ENCODE measurements around the gene CDK8.
"Not testable (repeated sequence)": the region's sequence is repeated elsewhere in the genome, so short reads cannot be mapped to it uniquely, and the experiment has no call there.

Gene CDK8

GRCh38 chr13:26254583-26255111 lies 718 bp downstream of the CDK8 start:
- DNase-seq: peak; percentile 36

DNA sequence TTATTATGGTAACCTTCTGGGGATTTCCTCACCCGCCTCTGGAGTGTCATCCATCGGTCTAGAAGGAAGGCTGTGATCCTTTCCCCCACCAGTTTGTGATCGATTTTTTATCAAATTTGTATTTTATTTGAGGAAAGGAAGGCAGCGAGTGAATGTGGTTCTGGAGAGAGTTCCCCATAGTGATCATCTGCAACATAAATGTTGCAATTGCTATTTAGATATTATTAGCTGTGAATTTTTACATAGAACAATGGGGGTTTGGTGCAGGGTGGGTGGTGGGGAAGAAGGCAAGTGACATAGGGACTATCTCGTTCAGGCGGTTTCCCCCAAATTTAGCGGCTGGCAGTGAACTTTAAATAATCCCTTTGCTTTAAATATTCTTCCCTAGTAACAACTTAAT lies 1.2 kb downstream of the CDK8 start:
- no peak for DNase-seq

DNA sequence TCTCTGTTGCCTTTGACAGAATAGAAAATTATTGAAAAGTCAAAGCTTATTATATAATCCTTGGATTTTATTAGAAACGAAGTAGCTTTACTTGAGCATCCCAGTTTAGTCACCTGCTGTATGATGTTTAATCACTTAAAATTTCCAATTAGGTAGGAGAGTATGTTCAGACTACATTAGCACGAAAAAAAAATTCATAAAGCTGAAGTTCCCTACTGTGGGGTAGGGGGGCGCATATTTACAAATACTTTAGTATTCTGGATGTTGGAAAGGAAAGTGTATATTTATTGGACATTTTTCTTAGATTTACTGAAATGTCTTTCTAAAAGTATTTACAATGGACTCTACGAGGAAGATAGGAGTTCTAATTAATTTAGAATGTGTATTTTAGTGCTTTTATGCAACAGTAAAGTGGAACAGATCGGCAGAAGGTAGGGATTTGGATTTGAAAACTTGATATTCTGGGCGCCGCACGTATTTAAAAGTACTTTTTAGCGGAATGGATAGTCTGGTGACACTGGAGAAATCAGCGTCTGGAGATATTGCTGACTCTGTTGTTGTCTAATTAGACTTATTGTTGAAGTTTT lies 1.9 kb downstream of the CDK8 start:
- no peak for DNase-seq

DNA sequence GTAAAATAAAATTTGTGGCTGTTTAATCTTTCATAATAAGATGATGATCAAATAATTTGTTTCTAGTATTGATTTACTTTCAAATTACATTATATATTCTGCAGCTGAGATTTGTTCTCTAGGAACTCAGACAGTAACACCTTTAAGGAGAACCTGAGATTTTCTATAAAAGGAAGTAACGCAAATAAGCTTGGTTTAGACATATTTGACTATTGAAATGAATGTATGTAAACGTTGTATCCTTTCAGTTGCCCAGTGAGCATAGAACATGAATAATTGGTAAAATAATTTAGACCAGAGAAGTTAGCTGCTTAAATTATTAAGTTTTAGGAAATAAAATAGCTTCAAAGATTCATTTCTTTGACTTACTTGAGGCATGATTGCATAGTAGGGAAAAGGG lies 3.1 kb downstream of the CDK8 start:
- no peak for DNase-seq

DNA sequence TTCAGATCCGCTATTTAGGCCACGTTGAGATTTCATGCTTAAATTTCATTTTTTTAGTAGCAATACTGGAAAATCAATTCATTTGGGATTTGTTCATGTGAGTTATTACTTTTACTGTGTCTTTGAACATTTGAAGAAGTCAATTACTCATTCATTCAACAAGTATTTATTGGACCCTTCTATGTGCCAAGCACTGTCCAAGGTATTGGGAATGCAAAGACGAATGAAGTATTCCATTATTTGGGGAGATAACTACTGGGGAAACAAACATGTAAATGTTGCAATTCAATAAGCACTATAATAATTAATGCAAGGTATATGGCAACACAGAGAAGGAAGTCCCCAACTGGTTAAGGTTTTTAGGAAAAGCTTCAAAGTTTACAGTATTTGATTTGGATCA lies 5.7 kb downstream of the CDK8 start:
- DNase-seq: no peak

- no peak for DNase-seq
Observed at GRCh38 chr13:26262156-26262555, 8.2 kb downstream of the CDK8 start.

DNA sequence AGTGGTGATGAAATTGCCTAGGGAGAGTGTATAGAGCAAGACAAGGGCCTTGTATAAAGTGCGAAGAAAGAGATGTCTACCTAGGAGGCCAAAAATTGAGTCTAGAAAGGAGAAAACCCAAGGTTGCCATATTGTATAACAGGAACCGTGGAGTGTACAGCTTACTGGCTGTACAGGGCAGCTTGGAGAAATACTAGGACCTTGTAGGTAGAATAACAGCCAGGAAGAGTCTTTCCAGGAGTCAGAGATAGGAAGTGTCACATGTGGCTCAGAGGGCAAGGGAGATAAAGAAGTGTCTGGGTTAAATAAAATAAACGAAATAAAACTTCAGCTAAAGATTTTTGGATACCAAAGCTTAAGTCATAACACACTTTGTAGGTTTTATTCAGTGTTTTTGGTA lies 12.4 kb downstream of the CDK8 start:
- no peak for DNase-seq

- no peak for DNase-seq
Observed at GRCh38 chr13:26270707-26271106, 16.8 kb downstream of the CDK8 start.

- no peak for DNase-seq
Observed at GRCh38 chr13:26272621-26273020, 18.7 kb downstream of the CDK8 start.

- DNase-seq: no peak
Observed at GRCh38 chr13:26280295-26280694, 26.4 kb downstream of the CDK8 start.

DNA sequence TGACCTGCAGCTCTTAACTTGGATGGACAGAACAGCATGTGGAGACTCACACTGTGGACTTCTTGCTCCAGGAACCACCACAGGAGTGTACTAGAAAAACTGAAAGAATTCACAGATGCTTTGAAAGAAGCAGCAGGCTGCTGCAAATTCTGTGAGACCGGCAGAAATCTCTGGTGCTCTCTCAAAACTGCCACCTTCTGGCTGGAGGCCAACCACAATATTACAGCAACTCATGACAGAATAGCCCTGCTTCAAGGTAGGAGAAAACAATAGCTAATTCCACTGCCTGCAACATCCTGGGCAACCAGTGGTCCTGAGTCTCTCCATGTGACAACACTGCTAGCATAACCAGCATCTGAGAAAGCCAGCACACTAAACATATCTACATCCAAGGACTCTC lies 26.9 kb downstream of the CDK8 start:
- DNase-seq: no peak

DNA sequence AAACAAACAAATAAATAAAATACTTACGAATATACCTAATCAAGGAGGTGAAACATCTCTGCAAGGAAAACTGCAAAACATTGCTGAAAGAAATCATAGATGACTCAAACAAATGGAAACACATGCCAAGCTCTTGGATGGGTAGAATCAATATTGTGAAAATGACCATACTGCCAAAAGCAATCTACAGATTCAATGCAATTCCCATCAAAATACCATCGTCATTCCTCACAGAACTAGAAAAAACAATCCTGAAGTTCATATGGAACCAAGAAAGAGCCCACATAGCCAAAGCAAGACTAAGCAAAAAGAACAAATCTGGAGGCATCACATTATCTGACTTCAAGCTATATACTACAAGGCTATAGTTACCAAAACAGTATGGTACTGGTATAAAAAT lies 32.0 kb downstream of the CDK8 start:
- DNase-seq: not testable (repeated sequence)

DNA sequence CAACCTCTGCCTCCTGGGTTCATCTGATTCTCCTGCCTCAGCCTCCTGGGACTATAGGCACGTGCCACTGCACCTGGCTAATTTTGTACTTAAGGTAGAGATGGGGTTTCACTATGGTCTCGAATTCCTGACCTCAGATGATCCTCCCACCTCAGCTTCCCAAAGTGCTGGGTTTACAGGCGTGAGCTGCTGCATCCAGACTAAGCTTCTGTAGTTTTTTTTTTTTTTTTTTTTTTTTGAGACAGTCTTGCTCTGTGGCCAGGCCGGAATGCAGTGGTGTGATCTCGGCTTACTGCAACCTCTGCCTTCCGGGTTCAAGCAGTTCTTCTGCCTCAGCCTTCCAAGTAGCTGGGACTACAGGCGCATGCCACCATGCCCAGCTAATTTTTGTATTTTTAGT lies 34.9 kb downstream of the CDK8 start:
- DNase-seq: not testable (repeated sequence)

DNA sequence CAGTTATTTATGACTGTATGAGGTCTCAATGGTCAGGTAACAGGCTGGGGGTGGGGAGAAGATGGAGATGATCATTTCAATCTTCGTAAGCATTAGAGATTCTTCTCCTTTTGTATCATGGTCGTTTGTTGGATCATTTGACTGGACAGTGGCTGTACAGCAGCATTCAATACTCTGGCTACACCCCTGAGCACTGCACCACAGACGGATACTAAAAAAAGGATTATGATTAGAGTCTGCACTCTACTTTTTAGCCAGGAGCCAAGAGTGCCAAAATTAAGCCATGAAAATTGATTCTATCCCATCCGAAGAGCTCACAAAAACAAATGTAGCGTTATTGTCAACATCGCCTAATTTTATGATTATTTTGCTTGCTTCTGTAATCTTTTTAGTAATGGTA lies 41.9 kb downstream of the CDK8 start:
- no peak for DNase-seq

DNA sequence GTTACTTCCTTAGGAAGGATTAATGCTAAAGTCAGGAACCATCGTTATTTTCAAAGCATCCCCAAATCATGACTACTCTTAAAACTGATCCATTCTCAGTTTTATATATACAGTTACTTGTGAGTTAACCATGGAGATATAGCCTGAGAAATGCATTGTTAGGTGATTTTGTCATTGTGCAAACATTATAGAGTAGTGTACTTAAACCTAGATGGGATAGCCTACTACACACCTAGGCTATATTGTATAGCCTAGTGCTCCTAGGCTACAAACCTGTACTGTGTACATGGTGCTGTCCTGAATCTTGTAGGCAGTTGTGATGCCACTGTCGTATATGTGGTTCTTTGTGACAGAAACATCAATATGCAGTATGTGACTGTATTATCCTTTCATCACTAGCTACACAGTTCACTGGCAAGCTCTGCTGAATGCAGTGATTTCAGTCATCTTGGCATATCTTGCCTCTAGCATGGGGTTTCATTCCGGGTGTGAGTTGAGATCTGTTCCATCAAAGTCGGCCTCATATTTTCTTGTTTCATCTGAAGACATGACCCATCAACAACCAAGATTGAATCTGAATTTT lies 45.3 kb downstream of the CDK8 start:
- DNase-seq: no peak

GRCh38 chr13:26300140-26300539 lies 46.2 kb downstream of the CDK8 start:
- no peak for DNase-seq

DNA sequence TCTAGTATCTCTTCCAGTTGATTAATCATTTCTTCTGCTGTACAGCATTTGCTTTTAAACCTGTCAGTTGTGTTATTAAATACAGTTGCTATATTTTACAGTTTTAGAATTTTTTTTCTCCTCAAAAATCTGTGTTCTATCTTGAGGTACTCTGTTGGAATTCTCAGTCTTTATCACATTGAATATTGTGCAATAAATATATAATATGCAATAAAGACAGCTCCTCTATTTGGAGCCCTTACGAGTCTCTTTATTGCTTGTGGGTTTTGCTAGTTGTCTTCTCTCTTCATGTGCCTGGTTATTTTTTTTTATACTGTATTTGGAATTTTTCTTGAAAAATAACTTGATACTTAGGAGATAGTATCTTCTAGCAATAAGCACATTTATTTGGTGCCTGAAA lies 51.7 kb downstream of the CDK8 start:
- DNase-seq: no peak

GRCh38 chr13:26307701-26308100 lies 53.8 kb downstream of the CDK8 start:
- DNase-seq: no peak

- no peak for DNase-seq
Observed at GRCh38 chr13:26308250-26308649, 54.3 kb downstream of the CDK8 start.

DNA sequence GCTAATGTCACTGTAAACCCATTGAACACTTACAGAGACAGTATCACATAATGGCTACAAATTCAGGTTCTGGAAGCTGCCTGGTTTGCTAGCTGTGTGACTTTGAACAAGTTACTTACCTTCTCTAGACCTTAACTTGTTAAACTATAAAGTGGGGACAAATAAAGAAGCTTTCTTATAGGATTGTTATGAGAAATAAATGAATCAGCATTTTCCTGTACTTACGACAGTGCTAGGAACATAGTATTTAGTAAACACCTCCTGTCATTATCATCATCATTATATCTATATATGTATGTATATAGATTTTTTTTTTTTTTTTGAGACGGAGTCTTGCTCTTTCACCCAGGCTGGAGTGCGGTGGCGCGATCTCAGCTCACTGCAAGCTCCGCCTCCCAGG lies 54.9 kb downstream of the CDK8 start:
- no peak for DNase-seq

- DNase-seq: no peak
Observed at GRCh38 chr13:26310003-26310402, 56.1 kb downstream of the CDK8 start.

GRCh38 chr13:26310470-26310869 lies 56.5 kb downstream of the CDK8 start:
- no peak for DNase-seq

DNA sequence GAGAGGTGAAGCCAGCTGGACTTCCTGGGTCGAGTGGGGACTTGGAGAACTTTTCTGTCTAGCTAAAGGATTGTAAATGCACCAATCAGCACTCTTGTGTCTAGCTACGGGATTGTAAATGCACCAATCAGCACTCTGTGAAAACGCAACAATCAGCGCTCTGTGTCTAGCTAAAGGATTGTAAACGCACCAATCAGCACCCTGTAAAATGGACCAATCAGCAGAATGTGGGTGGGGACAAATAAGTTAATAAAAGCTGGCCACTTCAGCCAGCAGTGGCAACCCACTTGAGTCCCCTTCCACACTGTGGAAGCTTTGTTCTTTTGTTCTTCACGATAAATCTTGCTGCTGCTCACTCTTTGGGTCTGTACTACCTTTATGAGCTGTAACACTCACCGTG lies 58.1 kb downstream of the CDK8 start:
- DNase-seq: not testable (repeated sequence)

GRCh38 chr13:26316095-26316494 lies 62.2 kb downstream of the CDK8 start:
- DNase-seq: not testable (repeated sequence)

DNA sequence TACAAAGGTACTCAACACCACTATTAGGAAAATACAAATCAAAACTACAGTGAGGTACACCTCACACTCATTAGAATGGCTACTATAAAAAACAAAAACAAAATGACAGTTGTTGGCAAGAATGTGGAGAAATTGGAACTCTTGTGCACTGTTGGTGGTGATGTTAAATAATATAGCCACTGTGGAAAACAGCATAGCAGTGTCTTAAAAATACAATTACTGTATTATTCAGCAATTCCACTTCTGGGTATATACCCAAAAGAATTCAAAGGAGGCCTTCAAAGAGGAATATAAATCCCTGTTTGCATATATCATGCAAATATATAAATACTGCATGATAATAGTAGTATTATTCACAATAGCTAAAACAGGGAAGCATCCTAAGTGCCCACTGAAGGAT lies 66.8 kb downstream of the CDK8 start:
- no peak for DNase-seq
